K562 (cell line): ENCODE measurements around the gene PBRM1. TPM values are rescaled to one million over a fixed set of nuclear protein-coding genes. Genes with fewer than 3 reads are reported as not detected.

Experiments used
- BHLHE40 ChIP-seq: IDR thresholded peaks from 2 replicates; pipeline ENCODE4 v1.6.1; 2011; ENCODE audit warnings: low read length, improper control_type of control experiment
- EP300 ChIP-seq: IDR thresholded peaks from 2 replicates; pipeline ENCODE4 v1.6.1; 2012; ENCODE audit warnings: low read length, improper control_type of control experiment
- EP400 ChIP-seq: fragments of 450-650 bp; IDR thresholded peaks from 2 replicates; pipeline ENCODE4 v1.6.1; 2017; ENCODE audit warnings: antibody characterized with exemption, mild to moderate bottlenecking, moderate library complexity
- ETV1 ChIP-seq: fragments of 450-650 bp; conservative IDR thresholded peaks from 2 replicates; pipeline ENCODE4 v1.6.1; 2016; ENCODE audit warnings: missing genetic modification characterization, control low read depth, low read depth, missing compliant biosample characterization
- HCFC1 ChIP-seq: IDR thresholded peaks from 2 replicates; pipeline ENCODE4 v1.6.1; 2012; ENCODE audit warnings: low read depth, low read length, improper control_type of control experiment
- HDAC8 ChIP-seq: fragments of 450-650 bp; IDR thresholded peaks from 2 replicates; pipeline ENCODE4 v1.6.1; 2016; ENCODE audit warnings: mild to moderate bottlenecking, missing genetic modification characterization, moderate library complexity, missing compliant biosample characterization
- HNRNPLL ChIP-seq: fragments of 200-400 bp; formaldehyde crosslinking; IDR thresholded peaks from 2 replicates; pipeline ENCODE4 v1.6.1; 2017; ENCODE audit warnings: low read length, low read depth, mild to moderate bottlenecking; ENCODE audit not compliant: poor library complexity, severe bottlenecking
- JUN ChIP-seq, 2 experiments: sonication (generic) in 1 of 2; formaldehyde crosslinking in 1 of 2; IDR thresholded peaks; 2 replicates each; pipeline versions ENCODE4 v1.6.1 to v1.8.0; 2012 to 2022; ENCODE audit warnings: borderline replicate concordance in 2 of 2, mild to moderate bottlenecking in 2 of 2, improper control_type of control experiment in 1 of 2, low read depth in 1 of 2, low read length in 1 of 2, missing genetic modification reagents in 1 of 2
- KAT8 ChIP-seq: fragments of 450-650 bp; IDR thresholded peaks from 2 replicates; pipeline ENCODE4 v1.6.1; 2016; ENCODE audit warnings: low read depth, mild to moderate bottlenecking
- MAX ChIP-seq: sonication (generic); formaldehyde crosslinking; IDR thresholded peaks from 2 replicates; pipeline ENCODE4 v1.9.0; 2022; ENCODE audit warnings: mild to moderate bottlenecking, missing genetic modification reagents
- MCM5 ChIP-seq: fragments of 450-650 bp; IDR thresholded peaks from 2 replicates; pipeline ENCODE4 v1.6.1; 2016; ENCODE audit warnings: low read depth
- MITF ChIP-seq: IDR thresholded peaks from 2 replicates; pipeline ENCODE4 v1.6.1; 2014; ENCODE audit warnings: antibody characterized with exemption
- MTA2 ChIP-seq: fragments of 450-650 bp; IDR thresholded peaks from 2 replicates; pipeline ENCODE4 v1.6.1; 2016; ENCODE audit warnings: low read depth
- NR2C2 ChIP-seq, 2 experiments: fragments of 200-800 bp in 1 of 2; sonication (Bioruptor generic) in 1 of 2; sonication (generic) in 1 of 2; formaldehyde crosslinking in 1 of 2; IDR thresholded peaks; 2 replicates each; pipeline versions ENCODE4 v1.6.1 to v1.8.0; 2016 to 2022; ENCODE audit warnings: mild to moderate bottlenecking in 1 of 2, missing compliant biosample characterization in 1 of 2, missing genetic modification characterization in 1 of 2, missing genetic modification reagents in 1 of 2
- PHF8 ChIP-seq: fragments of 200-600 bp; sonication (generic); IDR thresholded peaks from 2 replicates; pipeline ENCODE4 v1.6.1; 2012; ENCODE audit warnings: mixed run types, mild to moderate bottlenecking, inconsistent platforms, low read length, moderate library complexity, borderline replicate concordance
- RAD21 ChIP-seq, 2 experiments: fragments of 250-450 bp in 1 of 2; fragments of 450-650 bp in 1 of 2; sonication (Bioruptor Pico) in 1 of 2; formaldehyde crosslinking in 1 of 2; IDR thresholded peaks in 1 of 2; conservative IDR thresholded peaks in 1 of 2; 2 replicates each; pipeline versions ENCODE4 v1.4.0 to v1.8.0; 2020 to 2022; ENCODE audit warnings: mild to moderate bottlenecking in 2 of 2, moderate library complexity in 1 of 2
- RBFOX2 ChIP-seq: fragments of 200-400 bp; formaldehyde crosslinking; IDR thresholded peaks from 2 replicates; pipeline ENCODE4 v1.6.1; 2017; ENCODE audit warnings: low read depth, mild to moderate bottlenecking, low read length, moderate library complexity
- STAT5A ChIP-seq: IDR thresholded peaks from 2 replicates; pipeline ENCODE4 v1.6.1; 2012; ENCODE audit warnings: low read length, inconsistent platforms, borderline replicate concordance
- VEZF1 ChIP-seq: fragments of 200-800 bp; sonication (Bioruptor generic); IDR thresholded peaks from 2 replicates; pipeline ENCODE4 v1.6.1; 2017; ENCODE audit warnings: missing genetic modification characterization, missing compliant biosample characterization
- ZKSCAN3 ChIP-seq: fragments of 250-450 bp; sonication (Bioruptor Pico); IDR thresholded peaks from 2 replicates; pipeline ENCODE4 v1.4.0; 2020
- ZNF395 ChIP-seq: fragments of 200-800 bp; sonication (Bioruptor generic); IDR thresholded peaks from 2 replicates; pipeline ENCODE4 v1.6.1; 2017; ENCODE audit warnings: missing genetic modification characterization, missing compliant biosample characterization
- polyA plus RNA-seq, 8 experiments: library from polyadenylated mRNA; depleted of rRNA in 4 of 8; stranded (reverse) in 5 of 8; unstranded in 3 of 8; fragments of >200 nt; fragmentation: Nextera tagmentation in 2 of 8; fragmentation: Illumina TruSeq in 1 of 8; extraction: Ambion mirVana in 2 of 8; extraction: Trizol in 1 of 8; gene quantifications; 2 replicates each; pipeline versions ENCODE4 v1.2.1 to v1.2.3, GENCODE V29; 2011 to 2014; ENCODE audit warnings: inconsistent platforms in 1 of 8, missing spikeins in 1 of 8
- total RNA-seq, 7 experiments: library from RNA; depleted of rRNA in 6 of 7; stranded (reverse); fragments of >200 nt in 6 of 7; fragmentation: Illumina TruSeq in 2 of 7; extraction: Trizol in 2 of 7; gene quantifications; 2 replicates each; pipeline versions ENCODE4 v1.2.1 to v1.2.3, GENCODE V29; 2011 to 2021; ENCODE audit warnings: low replicate concordance in 1 of 7

PBRM1 gene
- total and polyA plus RNA-seq, 9 of the 15 experiments (the other 6 are each of a cell fraction or from before 2014, with no cell fraction given) = 3.9 to 31.8 (median 19.0) TPM

- TF ChIP-seq HCFC1 (0 out of 2 replicates have a peak, but pooled peaks have one; percentile 15), VEZF1 (peak; percentile 65), MCM5 (no peak), RAD21 (CRISPR knock-in tag; conservative IDR thresholded peaks at IDR 0.05 in 1 of 2, IDR thresholded peaks at IDR 0.05 in 1 of 2) (peak in 1 of 2 experiments; percentile 13; a peak in 1 of 4 replicates), MAX (CRISPR knock-in tag) (peak; percentile 93), EP300 (0 out of 2 replicates have a peak, but pooled peaks have one; percentile 10), PHF8 (peak; percentile 85), MITF (0 out of 2 replicates have a peak, but pooled peaks have one; percentile 53), MTA2 (no peak), HDAC8 (no peak), NR2C2 (CRISPR knock-in tag; IDR thresholded peaks at IDR 0.05) (no peak; the same call in 1 of the 2 replicates), NR2C2 (tag; IDR thresholded peaks at IDR 0.05) (peak; percentile 77), HNRNPLL (peak; percentile 73), BHLHE40 (peak; percentile 77), RBFOX2 (peak; percentile 99), ETV1 (tag) (peak; percentile 70), JUN (IDR thresholded peaks at IDR 0.05; ENCODE audit: borderline replicate concordance, low read depth, low read length) (peak; percentile 37; the same call in 1 of the 2 replicates), JUN (CRISPR knock-in tag; IDR thresholded peaks at IDR 0.05; ENCODE audit: borderline replicate concordance) (no peak), EP400 (peak; percentile 79), KAT8 (no peak), STAT5A (no peak), ZNF395 (CRISPR knock-in tag) (0 out of 2 replicates have a peak, but pooled peaks have one; percentile 26), ZKSCAN3 (CRISPR knock-in tag) (no peak)
Observed at GRCh38 chr3:52536369-52537164, 149.1 kb downstream of the PBRM1 start, which contains the start of gene UQCC5 (continued).
